Adipose tissue (tissue), 3 donors: ENCODE measurements around the gene MTNR1B. TPM values are rescaled to one million over a fixed set of nuclear protein-coding genes. Genes with fewer than 3 reads are reported as not detected.

ENCODE experiments used
- H3K27ac ChIP-seq: one replicate; pipeline ENCODE4 v1.5.1; 2013; ENCODE audit warnings: low read depth, low read length
- WGBS, 3 donors: extraction: QIAGEN DNeasy Blood & Tissue Kit; methylation state at CpG; one replicate each; pipeline ENCODE4 v1.1.7; 2013; 5-methylcytosine and 5-hydroxymethylcytosine counted together
- polyA plus RNA-seq, 3 donors: library from polyadenylated mRNA; stranded (reverse); fragments of 200-250 nt; gene quantifications; one replicate each; pipeline ENCODE4 v1.2.3, GENCODE V29; 2013
- donor health status: healthy with polysubstance abuse.
- donor health status: Bipolar disorder and iron deficiency.
- donor health status: healthy.

The MTNR1B gene
- polyA plus RNA-seq, 3 donors: not detected

DNA sequence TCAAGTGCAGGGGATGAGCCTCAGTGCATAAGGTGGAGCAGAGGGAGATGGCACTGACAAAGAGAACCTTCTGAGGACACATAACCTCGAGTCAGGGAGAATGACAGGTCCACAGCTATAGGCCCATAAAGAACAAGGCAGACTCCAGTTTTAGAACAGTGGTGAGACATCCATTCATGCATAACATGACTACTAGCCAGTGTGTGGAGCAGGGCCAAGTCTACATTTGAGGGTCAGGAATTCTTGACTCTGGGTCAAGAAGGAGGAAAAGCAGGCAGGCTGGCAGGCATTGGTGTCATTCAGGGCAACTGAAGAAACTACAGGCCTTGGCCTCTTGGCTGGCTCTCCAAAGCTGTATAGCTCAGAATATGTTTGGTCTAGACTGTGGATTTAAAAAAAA is 54.9 kb downstream of the MTNR1B start:
- 56 to 64% (median 61%) methylated on average over 1 of the region's 1 CpG for WGBS, 3 donors

DNA sequence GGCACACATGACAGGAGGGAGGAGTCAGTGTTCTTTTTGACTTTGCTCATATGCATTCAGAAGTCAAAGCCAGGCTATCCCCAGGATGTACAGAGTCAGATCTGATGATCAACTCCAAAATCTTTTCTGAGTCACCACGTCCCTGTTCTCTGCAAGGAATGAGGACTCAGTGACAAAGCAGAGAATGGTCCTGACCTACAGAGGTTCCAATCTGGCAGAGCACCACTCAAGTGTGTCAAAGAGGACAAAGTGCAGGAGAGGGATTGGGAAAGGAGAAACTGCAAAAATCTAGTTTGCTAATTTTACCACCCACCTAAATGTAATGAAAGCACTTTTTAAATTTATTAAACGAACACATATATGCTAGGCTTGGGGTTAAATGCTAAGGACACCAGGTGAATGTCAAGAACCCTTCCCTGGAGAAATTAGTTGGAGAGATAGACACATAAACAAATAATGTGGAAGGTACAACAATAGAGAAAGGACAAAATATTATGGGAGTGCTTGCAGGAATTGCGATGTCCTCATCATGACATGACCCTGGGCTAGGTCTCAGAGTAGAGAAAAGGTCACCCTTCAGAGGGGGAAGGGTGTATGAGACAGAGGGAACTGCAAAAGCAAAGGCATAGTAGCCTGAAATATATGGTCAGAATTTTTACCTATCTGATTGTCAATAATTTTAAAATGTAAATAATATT is 56.3 kb downstream of the MTNR1B start:
- H3K27ac ChIP-seq: no peak overlapping the region
- WGBS, 3 donors: 52 to 67% (median 66%) methylated on average over 3 of the region's 3 CpGs

More for the DNA sequence above, 54.9 kb downstream of the MTNR1B start:
- no peak overlapping the region for H3K27ac ChIP-seq

- no peak overlapping the region for H3K27ac ChIP-seq
- WGBS, 3 donors: 70 to 74% (median 71%) methylated on average over 6 of the region's 6 CpGs
Observed at GRCh38 chr11:93028960-93029522, 59.6 kb downstream of the MTNR1B start.

- WGBS, 3 donors: 82 to 85% (median 82%) methylated on average over 7 to 8 of the region's 8 CpGs
- no peak overlapping the region for H3K27ac ChIP-seq
Observed at GRCh38 chr11:93031386-93031785, 61.9 kb downstream of the MTNR1B start.

Other genes with a start within 250 kb of the MTNR1B start
- 1 to 10 TPM; 2.7 to 6.2 (median 5.1) TPM for gene SLC36A4, start 228.3 kb downstream of the MTNR1B start, polyA plus RNA-seq